ACC112 (cell line): ENCODE data around the gene NTF3.
"Not testable (repeated sequence)": the region's sequence is repeated elsewhere in the genome, so short reads cannot be mapped to it uniquely, and the experiment has no call there.

Experiments used
- H2AFZ ChIP-seq: fragments of 200-600 bp; sonication (generic); one replicate; pipeline ENCODE4 v1.6.0; 2017; ENCODE audit warnings: antibody characterized with exemption, low read length; ENCODE audit not compliant: unreplicated experiment
- H3K27ac ChIP-seq: fragments of 200-600 bp; sonication (generic); 2 replicates; pipeline ENCODE4 v1.5.1; 2014; ENCODE audit warnings: low read depth, mild to moderate bottlenecking, antibody characterized with exemption, low read length, moderate library complexity
- H3K27me3 ChIP-seq: fragments of 200-600 bp; sonication (generic); 2 replicates; pipeline ENCODE4 v1.6.1; 2014; ENCODE audit warnings: mild to moderate bottlenecking, antibody characterized with exemption, low read length, moderate library complexity, mixed read lengths; ENCODE audit not compliant: insufficient read depth
- H3K36me3 ChIP-seq: fragments of 200-600 bp; sonication (generic); 2 replicates; pipeline ENCODE4 v1.6.1; 2016; ENCODE audit warnings: mild to moderate bottlenecking, antibody characterized with exemption, low read length, moderate library complexity, mixed read lengths; ENCODE audit not compliant: insufficient read depth
- H3K4me1 ChIP-seq: fragments of 200-600 bp; sonication (generic); one replicate; pipeline ENCODE4 v1.6.1; 2016; ENCODE audit warnings: low read length, mixed read lengths; ENCODE audit not compliant: insufficient read depth, unreplicated experiment, control insufficient read depth
- H3K4me3 ChIP-seq: fragments of 200-600 bp; sonication (generic); 2 replicates; pipeline ENCODE4 v1.5.1; 2014; ENCODE audit warnings: mild to moderate bottlenecking, low read depth, low read length
- H3K79me2 ChIP-seq: fragments of 200-600 bp; sonication (generic); one replicate; pipeline ENCODE4 v1.6.0; 2016; ENCODE audit warnings: low read length; ENCODE audit not compliant: control insufficient read depth, unreplicated experiment, insufficient read depth

NTF3 gene

GRCh38 chr12:5522432-5523335 lies 90.8 kb downstream of the NTF3 start:
- Histone ChIP-seq H3K36me3 (no peaks in the 10 kb centered on the region), H3K27ac (no peak overlapping the region), H3K4me3 (no peak overlapping the region), H3K79me2 (no peaks in the 10 kb centered on the region), H3K27me3 (no peaks in the 10 kb centered on the region), H2AFZ (no peak overlapping the region), H3K4me1 (no peaks in the 10 kb centered on the region)

GRCh38 chr12:5523396-5524115 lies 91.6 kb downstream of the NTF3 start:
- Histone ChIP-seq H3K27ac (no peak overlapping the region), H3K4me3 (no peak overlapping the region), H3K4me1 (no peaks in the 10 kb centered on the region), H2AFZ (no peak overlapping the region), H3K79me2 (no peaks in the 10 kb centered on the region), H3K27me3 (no peaks in the 10 kb centered on the region), H3K36me3 (no peaks in the 10 kb centered on the region)

GRCh38 chr12:5524116-5524768 lies 92.3 kb downstream of the NTF3 start:
- Histone ChIP-seq H2AFZ (no peak overlapping the region), H3K79me2 (no peaks in the 10 kb centered on the region), H3K36me3 (no peaks in the 10 kb centered on the region), H3K27ac (no peak overlapping the region), H3K27me3 (no peaks in the 10 kb centered on the region), H3K4me1 (no peaks in the 10 kb centered on the region), H3K4me3 (no peak overlapping the region)

- H3K27me3 ChIP-seq = no peaks in the 10 kb centered on the region
- no peaks in the 10 kb centered on the region for H3K79me2 ChIP-seq
- no peaks in the 10 kb centered on the region for H3K4me1 ChIP-seq
- H3K27ac ChIP-seq = no peak overlapping the region
- no peaks in the 10 kb centered on the region for H3K36me3 ChIP-seq
- no peak overlapping the region for H3K4me3 ChIP-seq
- H2AFZ ChIP-seq = no peak overlapping the region
These were observed 93.0 kb downstream of the NTF3 start for GRCh38 chr12:5524769-5525436.

- no peak overlapping the region for H3K27ac ChIP-seq
- H3K4me1 ChIP-seq = no peaks in the 10 kb centered on the region
- H3K27me3 ChIP-seq = no peaks in the 10 kb centered on the region
- H2AFZ ChIP-seq = no peak overlapping the region
- no peaks in the 10 kb centered on the region for H3K36me3 ChIP-seq
- no peak overlapping the region for H3K4me3 ChIP-seq
- H3K79me2 ChIP-seq = no peaks in the 10 kb centered on the region
These were observed 94.0 kb downstream of the NTF3 start for GRCh38 chr12:5525783-5526367.

GRCh38 chr12:5533368-5533767 lies 101.5 kb downstream of the NTF3 start:
- Histone ChIP-seq H3K4me3 (no peak overlapping the region), H3K79me2 (no peaks in the 10 kb centered on the region), H2AFZ (no peak overlapping the region), H3K27ac (no peak overlapping the region), H3K36me3 (no peaks in the 10 kb centered on the region), H3K4me1 (no peaks in the 10 kb centered on the region), H3K27me3 (no peaks in the 10 kb centered on the region)

GRCh38 chr12:5534426-5535199 lies 102.7 kb downstream of the NTF3 start:
- Histone ChIP-seq H2AFZ (no peak overlapping the region), H3K36me3 (no peaks in the 10 kb centered on the region), H3K27ac (no peak overlapping the region), H3K4me1 (no peaks in the 10 kb centered on the region), H3K4me3 (no peak overlapping the region), H3K27me3 (no peaks in the 10 kb centered on the region), H3K79me2 (no peaks in the 10 kb centered on the region)

- Histone ChIP-seq H3K79me2 (no peaks in the 10 kb centered on the region), H3K36me3 (no peaks in the 10 kb centered on the region), H3K4me3 (no peak overlapping the region), H3K4me1 (no peaks in the 10 kb centered on the region), H3K27me3 (no peaks in the 10 kb centered on the region), H2AFZ (no peak overlapping the region), H3K27ac (no peak overlapping the region)
These were observed 103.6 kb downstream of the NTF3 start for GRCh38 chr12:5535541-5535940.

- H3K4me3 ChIP-seq, H3K36me3 ChIP-seq, H3K79me2 ChIP-seq, H2AFZ ChIP-seq, H3K4me1 ChIP-seq, H3K27me3 ChIP-seq, H3K27ac ChIP-seq: not testable (repeated sequence)
These were observed 105.2 kb downstream of the NTF3 start for GRCh38 chr12:5537026-5537615.
